ENCODE data around the gene MFF.
"Not testable (repeated sequence)": the region's sequence is repeated elsewhere in the genome, so short reads cannot be mapped to it uniquely, and the experiment has no call there.

The MFF gene

DNA sequence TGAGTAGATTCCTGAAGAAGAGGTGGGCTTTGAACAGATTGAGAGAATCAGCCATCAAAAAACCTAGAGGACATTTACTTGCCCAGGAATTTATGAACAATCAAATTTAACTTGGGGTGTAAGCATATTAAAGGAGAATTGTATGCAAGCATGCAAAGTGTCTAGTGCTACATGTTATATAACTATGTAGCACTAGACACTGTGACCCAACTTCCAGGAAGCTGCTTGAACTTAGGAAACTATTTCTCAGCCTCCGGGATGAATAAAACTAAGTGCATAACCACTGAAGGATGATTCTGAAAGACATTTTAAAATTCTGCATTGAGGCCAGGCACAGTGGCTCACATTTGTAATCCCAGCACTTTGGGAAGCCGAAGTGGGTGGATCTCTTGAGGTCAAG lies 12.4 kb downstream of the MFF start:
- DNase-seq = no peak

DNA sequence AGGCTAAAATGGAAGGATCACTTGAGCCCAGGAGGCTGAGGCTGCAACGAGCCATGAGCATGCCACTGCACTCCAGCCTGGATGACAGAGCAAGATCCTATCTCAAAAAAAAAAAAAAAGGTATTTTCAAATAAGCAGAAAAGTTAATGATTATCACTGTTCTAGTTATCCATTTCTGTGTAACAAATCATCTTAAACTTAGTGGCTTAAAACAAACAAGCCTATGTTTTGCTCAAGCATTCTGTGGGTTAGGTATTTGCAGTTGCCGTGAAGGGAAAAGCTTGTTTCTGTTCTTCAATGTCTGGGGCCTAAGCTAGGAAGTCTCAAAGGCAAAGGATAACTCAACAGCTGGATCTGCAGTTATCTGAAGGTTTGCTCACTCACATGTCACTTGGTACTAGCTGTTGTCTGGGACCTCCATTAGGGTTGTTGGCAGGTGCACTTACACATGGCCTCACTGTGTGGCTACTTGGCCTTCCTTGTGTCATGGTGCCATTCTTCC lies 14.1 kb downstream of the MFF start:
- no peak for DNase-seq

DNA sequence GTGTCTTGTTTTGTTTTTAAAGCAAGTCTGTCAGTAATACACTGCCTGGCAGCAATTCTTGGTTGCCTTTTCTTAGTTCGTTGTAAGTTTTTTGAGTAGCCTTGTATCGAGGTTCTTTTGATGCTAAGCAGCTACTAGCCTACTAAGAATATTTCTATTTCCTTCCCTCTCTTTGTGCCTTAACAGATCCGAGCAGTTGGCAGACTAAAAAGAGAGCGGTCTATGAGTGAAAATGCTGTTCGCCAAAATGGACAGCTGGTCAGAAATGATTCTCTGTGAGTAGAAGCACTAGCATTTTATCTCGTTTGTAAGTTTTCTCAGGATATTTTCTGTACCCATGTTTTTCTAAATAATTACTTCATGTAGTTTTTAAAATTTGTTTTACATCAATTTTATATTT lies 15.1 kb downstream of the MFF start:
- DNase-seq = no peak

DNA sequence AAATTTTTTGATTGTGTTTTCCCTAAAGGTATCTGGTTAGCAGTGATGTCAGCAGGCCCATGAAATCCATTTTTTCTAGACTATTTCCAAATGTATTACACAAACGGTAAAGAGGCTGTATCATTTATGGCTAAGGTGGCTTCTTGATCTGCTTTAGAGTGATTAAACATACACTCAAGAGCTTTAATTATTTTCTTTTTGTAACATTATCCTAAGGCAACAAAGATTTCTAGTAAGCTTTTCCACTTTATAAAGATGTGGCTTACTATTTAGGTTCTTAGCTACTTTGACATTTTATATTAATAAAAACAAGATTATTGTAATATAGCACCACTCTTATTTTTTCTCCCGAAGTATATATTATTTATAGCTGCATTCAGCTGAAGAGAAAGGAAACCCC lies 16.5 kb downstream of the MFF start:
- no peak for DNase-seq

DNA sequence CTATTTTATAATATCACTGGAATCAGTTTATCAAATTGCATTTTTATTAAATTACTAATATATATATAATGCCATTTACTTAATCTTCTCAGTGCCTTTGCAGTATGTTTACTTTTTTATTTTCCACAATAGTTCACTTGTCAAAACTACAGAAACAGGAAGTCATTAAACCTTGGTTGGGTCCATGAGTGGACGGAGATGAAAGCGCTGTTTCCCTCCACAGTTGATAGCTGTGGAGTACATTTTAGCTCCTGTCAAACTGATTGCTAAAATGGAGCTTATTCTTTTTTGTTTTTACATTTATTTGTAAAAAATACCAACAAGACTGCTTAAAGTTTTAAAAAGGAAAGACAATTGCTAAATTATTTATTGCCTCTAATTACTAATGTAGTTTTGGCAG lies 19.2 kb downstream of the MFF start:
- no peak for DNase-seq

DNA sequence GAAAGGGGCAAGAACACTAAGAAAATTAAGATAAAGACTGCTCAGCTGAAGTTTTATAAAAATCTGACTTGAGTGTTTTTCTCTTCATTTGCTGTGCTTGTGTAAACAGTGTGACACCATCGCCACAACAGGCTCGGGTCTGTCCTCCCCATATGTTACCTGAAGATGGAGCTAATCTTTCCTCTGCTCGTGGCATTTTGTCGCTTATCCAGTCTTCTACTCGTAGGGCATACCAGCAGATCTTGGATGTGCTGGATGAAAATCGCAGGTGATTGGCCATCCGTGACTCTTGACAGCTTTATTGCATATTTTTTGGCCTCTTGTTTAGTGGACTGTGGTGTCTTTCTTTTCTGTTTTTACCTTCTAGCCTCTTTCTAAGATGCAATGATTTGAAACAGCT lies 22.1 kb downstream of the MFF start:
- DNase-seq = no peak

DNA sequence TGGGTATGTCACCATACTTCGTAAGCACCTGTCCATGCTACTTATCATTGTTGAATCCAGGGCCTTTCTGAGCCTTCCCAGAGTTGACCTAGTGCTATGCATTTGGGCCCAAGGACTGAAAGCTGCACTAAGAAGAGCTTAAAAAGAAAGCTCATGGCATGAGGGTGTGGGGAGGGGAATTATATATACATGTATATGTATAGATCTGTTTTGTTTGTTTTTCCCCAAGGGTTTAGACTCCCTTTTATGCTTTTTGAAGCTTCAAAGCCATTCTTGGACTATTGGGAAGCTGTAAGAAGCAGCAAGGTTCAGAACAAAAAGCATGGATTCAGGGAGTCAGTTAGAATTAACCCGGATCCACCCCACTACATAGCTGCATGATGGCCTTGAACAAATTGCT lies 23.3 kb downstream of the MFF start:
- DNase-seq = no peak

DNA sequence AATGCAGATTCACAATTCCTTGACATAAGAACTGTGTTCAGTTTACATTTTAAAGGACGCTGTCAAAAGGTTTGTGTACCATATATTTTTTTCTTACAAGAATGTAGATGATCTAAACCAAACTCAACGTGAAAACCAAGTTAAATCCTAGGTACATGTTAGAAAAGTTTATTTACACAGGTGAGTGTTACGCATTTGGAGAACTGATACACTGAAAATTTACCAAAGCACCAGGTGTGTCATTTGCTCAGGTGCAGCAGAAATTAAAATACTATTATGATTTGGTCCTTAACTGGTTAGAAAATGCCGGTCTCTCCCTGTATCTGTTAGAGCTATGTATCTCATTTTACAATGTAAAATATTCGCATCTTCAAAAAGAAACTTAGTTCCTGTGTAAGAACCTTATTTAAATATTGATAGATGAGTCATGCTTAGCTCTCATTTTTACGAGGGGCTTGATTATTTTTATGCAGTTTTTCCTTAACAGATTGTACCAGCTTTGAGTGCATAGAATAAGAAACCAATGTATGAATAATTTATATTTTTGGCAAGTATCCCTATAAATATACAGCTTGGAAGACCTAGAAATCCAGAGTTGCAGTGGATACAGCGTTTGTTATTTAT lies 25.1 kb downstream of the MFF start:
- DNase-seq = no peak

DNA sequence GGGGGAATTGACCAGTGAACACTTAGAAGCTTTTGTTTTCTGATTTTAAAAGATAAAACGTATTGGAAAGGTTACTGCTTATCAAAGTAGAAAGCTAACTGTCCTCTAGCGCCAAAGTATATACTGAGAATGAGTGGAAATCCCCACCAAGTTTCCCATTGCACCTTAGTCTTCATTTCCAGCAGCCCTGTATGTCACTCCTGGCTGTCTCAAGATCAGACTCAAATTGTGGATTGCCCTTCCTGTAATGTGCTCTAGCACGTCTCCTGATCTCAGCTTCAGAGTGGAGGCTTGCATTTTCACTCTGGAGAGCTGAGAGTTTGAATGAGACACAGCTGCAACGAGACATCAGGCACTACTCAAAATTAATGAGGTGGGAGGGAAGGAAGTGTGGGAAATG lies 26.6 kb downstream of the MFF start:
- DNase-seq = no peak

DNA sequence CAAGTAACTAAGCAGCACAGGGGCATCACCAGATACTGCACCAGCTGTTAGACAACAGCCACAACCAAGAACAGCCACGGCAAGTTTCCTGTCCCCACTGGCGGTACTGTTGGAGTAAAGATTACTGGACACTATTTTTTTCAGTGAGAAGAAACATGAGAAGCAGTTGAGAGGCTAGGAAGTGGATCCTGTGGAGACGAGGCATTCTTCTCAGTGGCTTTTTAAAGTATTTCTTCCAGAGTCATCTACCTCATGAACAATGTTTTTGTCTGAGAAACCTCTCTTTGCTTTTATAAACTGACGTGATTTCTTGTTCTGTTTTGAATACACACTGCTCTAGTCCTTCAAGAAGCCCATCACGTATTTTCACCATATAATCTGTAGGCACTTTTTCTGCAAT lies 35.3 kb downstream of the MFF start:
- no peak for DNase-seq

DNA sequence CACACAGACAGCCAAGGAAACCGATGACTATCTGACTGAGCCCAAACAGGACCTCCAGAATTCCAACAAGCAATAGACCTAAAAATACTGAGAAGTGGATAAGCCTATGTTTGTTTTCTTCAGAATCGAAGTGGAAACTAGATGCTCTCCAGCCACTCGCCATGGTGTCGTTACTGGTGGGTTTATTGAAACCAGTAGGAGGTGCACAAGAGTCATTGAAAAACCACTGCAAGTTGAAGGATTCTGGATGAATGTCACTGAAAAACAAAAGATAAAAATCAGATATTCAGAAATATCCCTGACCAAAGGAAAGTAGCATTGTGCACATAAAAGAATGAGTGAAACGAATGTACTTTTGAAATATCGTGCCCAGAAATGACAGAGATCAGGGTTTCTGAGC lies 38.7 kb downstream of the MFF start:
- no peak for DNase-seq

DNA sequence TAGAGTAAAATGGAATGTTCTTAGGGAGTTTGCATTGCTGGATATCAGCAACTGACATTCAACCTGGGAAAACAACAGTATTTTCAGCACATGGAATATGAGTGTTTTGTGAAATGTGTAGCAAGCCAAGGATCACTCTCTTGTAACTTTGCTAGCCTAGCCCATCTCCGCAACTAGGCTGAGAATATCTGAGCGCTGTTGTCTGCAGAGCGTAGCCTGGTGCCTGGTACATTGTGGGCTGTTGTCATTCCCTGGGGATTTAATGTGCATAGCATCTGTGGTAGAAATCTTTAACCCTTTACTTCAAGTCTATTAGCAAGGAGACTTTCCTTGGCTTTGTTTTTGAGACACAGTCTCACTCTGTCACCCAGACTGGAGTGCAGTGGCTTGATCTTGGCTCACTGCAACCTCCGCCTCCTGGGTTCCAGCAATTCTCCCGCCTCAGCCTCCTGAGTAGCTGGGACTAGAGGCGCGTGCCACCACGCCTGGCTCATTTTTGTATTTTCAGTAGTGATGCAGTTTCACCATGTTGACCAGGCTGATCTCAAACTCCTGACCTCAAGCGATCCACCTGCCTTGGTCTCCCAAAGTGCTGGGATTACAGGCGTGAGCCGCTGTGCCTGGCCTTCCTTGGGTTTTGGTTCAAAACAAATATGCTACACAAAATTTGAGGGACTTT lies 39.7 kb downstream of the MFF start:
- not testable (repeated sequence) for DNase-seq

DNA sequence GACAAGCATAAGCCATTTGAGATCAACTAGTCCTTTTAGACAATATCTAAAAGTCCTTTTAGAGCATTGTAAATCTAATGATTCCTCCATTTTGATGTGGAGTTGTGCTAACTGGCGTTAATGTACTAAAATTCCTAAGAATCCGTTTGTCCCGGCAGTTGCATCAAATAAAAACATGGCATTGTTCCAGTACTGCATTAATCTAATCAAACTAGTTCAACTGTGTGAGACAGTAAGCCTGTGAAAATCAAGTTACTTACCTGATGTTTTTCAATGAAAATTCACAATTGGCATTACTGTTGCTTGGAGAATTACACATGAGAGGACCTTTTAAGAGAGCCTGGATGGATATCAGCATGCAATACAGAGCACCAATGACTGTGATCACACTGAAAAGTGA lies 40.8 kb downstream of the MFF start:
- DNase-seq = no peak

DNA sequence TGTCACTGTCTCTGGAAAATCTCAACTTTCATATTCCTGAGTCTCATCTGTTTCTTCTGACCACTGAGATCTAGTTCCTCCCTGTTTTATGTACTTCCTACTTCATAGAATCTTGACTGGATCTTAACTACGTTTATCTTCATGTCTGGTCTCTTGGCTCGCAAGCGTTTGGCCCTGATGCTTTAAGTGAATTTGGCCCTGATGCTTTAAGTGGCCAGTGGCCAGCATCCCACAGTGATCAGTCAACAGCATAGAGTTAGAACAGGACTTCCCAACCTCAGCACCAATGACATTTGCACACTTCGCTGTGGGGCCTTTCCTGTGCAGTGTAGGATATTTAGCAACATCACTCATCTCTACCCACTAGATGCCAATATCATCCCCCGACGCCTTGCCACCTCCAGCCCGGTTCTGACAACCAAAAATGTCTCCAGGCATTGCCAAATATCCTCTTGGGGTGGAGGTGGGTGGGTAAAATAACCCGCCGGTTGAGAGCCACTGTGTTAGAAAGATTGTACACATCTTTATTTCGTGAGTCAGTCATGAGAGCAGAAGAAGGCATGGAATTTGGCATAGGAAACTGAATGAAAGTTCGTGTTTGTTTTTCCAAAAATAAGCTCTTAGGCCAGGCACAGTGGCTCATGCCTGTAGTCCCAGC lies 41.8 kb downstream of the MFF start:
- DNase-seq = no peak

DNA sequence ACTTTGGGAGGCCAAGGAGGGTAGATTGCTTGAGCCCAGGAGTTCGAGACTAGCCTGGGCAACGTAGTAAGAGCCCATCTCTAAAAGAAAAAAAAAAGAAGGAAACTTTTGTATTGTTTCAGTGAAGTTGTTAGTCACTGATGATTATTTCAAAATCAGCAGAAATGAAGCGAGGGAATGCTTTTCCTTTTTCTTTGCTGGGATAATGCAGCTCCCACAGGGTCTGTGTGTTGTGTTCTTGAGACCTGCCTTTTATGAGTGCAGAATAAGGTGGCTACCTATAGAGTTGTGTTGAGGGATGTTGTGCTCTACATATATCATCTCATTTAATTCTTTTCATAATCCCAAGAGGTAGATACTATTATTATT lies 42.4 kb downstream of the MFF start:
- no peak for DNase-seq

DNA sequence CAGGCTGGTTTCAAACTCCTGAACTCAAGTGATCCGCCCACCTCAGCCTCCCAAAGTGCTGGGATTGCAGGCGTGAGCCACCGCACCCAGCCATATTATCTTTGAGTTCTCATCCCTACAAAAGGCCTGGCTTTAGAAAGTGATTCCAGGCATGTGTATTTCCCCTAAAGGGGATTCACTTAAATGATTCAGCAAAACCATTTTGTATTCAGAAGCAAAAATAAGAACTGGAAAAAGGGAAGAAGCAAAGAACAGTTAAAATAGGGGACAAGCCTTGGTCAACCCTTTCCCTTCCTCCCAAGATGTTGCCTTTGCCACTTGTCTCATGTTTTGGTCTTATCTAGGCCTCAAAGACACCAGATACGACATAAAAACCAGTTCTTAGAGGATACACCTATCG lies 43.5 kb downstream of the MFF start:
- no peak for DNase-seq

DNA sequence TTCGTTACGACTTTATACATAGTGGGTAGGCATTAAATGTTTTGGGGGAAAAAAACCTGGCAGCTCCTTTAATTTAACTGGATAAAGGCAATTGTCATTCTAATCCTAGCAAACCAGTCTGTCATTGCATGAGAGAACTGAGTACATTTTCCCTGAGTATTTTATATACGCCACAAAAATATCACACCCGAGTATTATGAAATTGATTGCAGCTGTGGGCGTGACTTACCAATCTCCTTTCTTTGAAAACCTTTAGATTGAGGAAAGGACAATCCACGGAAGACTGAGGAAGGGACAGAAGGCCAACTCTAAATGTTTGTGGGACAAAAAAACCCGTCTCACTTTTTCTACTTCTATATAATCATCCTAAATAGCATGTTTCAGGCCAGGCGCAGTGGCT lies 45.0 kb downstream of the MFF start:
- no peak for DNase-seq

DNA sequence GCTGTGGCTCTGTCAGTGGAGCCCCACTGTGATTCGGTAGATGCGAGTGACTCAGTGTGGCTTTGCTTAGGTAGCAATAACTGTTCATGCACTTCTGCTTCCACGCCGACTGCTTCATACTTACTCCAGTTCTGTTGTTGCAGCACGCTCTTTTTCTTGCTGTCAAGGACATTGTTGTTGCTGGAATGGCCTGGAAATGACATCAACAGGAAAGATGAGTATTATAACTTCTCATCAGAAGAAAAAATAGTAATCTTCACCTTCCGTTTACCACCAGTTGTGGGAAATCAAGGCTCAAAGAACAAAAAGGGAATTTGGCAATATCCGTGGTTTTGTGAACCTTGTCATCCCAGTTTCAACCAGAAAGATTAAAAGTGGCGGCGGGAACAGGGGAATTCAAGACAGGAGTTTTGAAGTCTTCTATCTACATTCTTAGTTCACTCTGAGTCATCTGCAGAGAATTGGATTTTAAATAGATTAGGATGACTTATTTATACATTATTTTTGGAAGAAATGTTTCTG lies 45.8 kb downstream of the MFF start:
- peak; percentile 77 for DNase-seq

DNA sequence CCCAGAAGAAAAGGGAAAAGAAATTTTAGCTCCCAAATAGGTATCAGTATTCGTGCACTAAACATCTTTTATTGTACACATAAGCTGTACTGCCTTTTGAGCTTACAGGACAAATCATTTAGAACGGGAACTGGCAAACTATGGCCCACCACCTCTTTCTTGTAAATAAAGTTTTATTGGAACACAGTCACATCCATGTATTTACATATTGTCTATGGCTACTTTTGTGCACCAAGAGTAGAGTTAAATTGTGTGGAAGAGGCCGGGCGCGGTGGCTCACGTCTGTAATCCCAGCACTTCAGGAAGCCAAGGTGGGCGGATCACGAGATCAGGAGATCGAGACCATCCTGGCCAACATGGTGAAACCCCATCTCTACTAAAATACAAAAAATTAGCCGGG lies 48.3 kb downstream of the MFF start:
- no peak for DNase-seq

DNA sequence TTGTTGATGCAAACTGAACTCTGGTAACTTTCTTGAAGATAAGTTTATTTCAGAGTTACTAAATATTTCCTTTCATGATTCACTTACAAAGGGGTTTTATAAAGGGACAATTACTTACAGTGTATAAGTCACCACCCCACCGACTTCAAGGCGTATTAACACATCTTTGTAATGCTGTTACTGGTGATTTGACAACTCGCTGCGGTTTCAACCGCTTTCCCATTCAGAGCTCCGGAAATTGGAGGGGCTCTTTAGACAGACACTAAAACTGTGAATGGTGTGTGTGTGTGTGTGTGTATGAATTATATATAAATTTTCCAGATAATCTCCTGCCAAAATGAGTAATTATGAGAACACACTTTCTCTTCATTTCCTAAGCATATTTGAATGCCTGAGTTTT lies 49.1 kb downstream of the MFF start:
- DNase-seq = no peak

DNA sequence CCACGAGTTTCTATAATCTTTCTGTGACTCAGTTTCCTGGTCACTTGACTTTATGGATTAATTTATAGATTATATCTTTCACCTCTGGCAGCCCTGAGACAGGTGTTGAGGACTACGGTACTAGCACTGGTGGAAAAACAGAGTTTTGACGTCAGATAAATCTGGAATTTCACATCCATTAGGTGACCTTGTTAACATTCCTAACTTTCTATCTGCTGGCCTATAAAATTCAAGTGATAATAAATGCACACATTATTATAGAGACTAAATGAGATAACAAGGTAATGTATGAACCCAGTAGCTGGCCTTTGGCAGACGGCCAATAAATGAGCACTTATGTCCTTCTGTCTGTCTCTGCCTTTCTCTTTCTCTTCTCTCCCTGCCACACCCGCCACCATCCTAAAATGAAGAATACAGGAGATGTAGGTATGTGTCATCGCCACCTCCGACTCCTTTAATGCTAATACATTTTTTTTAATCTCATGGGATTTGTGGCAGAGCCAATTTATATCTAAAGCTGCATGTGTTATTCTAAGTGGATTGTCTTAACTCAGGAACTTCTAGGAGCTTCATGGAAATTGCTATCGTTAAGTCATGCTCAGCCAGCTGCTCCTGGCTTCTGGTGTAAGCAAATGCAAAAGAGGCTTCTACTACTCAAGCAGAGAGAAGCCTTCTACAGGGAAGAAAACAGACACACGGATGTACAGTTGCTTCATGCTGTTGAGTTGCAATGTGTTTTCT lies 51.8 kb downstream of the MFF start:
- no peak for DNase-seq

DNA sequence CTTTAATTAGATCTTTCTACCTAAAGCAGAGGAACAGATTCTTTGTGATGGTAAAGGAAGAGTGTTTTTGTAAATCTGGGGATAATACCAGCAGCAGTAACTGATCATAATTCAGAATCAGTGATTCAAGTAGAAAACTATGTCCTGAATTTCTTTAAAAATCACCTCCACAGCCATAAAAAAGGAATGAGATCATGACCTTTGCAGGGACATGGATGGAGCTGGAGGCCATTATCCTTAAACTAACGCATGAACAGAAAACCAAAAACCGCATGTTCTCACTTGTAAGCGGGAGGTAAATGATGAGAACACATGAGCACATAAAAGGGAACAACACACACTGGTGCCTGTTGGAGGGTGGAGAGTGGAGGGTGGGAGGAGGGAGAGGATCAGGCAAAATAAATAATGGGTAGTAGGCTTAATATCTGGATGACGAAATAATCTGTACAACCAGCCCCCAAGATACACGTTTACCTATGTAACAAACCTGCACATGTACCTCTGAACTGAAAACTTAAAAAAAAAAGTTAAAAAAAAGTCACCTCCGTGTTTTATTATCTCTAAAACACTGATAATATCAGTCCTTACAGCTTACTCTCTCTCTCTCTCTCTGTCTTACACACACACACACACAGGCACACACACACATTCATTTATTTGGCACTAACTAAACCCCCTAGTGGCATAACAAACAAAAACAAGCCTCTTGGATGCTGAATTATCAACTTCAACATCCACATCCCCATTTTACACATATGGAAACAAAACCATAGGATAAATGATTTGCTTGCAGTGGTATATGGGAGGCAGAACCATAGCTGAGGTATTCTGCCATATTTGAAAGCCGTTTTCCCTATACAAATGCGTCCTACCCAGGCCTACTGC lies 52.7 kb downstream of the MFF start:
- DNase-seq = no peak

DNA sequence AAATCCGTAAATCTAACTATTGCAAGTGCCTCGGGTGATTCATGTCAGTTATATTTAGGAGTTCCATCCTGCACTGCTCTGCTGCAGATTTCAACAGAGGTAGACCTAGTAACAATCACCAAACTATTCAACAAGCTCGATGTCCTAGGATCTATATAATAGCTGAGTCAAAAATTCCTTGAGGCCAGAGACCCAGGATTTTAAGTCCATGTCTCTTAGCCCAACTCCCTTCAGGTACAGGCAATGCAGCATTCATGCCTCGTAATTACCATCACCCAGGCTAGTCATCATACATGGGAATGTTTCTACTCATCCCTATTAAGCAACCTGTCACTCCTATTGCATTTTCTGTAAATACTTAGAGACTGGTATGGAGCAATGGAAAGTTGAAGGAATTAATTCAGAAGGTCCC lies 53.3 kb downstream of the MFF start:
- no peak for DNase-seq
